Measurements from ENCODE around the gene FARP1.

FARP1 gene

GRCh38 chr13:98251708-98252107 is 108.8 kb downstream of the FARP1 start:
- Histone ChIP-seq H3K9ac (ENCODE audit: low read length) (no peak overlapping the region), H3K36me3 (ENCODE audit: control insufficient read depth, insufficient read depth, low read length, severe bottlenecking) (no peaks in the 10 kb centered on the region), H3K9me3 (ENCODE audit: control insufficient read depth, low read length) (no peaks in the 10 kb centered on the region), H3K4me1 (ENCODE audit: control insufficient read depth, insufficient read depth, low read length) (peaks cover 29% of the 10 kb centered on the region), H3K27me3 (replicated peaks; ENCODE audit: control insufficient read depth, insufficient read depth, low read length) (no peaks in the 10 kb centered on the region), H3K4me3 (ENCODE audit: low read length) (no peak overlapping the region)
- no peak for DNase-seq (ENCODE audit: low read depth)

DNA sequence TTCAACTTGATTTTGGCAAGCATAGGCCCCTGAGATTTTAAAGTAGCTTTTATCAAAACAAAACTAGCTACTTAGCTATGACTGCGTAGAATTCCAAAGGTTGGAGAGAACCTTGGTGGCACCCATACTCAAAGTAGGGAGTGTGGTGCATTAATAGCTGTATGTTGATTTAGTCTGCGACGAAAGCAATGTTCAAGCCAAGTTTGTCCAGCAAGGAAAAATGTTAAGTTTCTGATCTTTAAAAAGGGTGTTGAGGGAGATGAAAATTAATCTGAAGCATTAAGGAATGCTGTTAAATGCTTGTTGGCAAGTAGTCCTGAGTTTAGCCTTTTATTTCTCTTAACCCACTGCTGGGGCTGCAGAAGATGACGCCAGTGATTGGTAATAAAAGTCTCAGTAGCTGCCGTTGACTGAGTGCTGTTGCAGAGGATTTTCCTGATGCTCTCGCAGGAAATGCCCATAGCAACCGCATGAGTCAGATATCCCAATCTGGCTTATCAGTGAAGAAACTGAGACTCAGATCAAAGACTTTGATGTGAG is 110.1 kb downstream of the FARP1 start:
- Histone ChIP-seq H3K4me3 (ENCODE audit: low read length) (peak overlapping the region; percentile 43), H3K36me3 (ENCODE audit: control insufficient read depth, insufficient read depth, low read length, severe bottlenecking) (no peaks in the 10 kb centered on the region), H3K27me3 (replicated peaks; ENCODE audit: control insufficient read depth, insufficient read depth, low read length) (no peaks in the 10 kb centered on the region), H3K4me1 (ENCODE audit: control insufficient read depth, insufficient read depth, low read length) (peaks cover 29% of the 10 kb centered on the region), H3K9me3 (ENCODE audit: control insufficient read depth, low read length) (no peaks in the 10 kb centered on the region), H3K9ac (ENCODE audit: low read length) (peak overlapping the region; percentile 2)
- DNase-seq (ENCODE audit: low read depth), result peak; percentile 66

GRCh38 chr13:98253526-98253925 is 110.6 kb downstream of the FARP1 start:
- Histone ChIP-seq H3K27me3 (replicated peaks; ENCODE audit: control insufficient read depth, insufficient read depth, low read length) (no peaks in the 10 kb centered on the region), H3K9ac (ENCODE audit: low read length) (no peak overlapping the region), H3K4me3 (ENCODE audit: low read length) (peak overlapping the region; percentile 35), H3K4me1 (ENCODE audit: control insufficient read depth, insufficient read depth, low read length) (peaks cover 29% of the 10 kb centered on the region), H3K9me3 (ENCODE audit: control insufficient read depth, low read length) (no peaks in the 10 kb centered on the region), H3K36me3 (ENCODE audit: control insufficient read depth, insufficient read depth, low read length, severe bottlenecking) (no peaks in the 10 kb centered on the region)
- DNase-seq (ENCODE audit: low read depth), result peak; percentile 44

GRCh38 chr13:98254513-98254912 is 111.6 kb downstream of the FARP1 start:
- H3K36me3 ChIP-seq (ENCODE audit: control insufficient read depth, insufficient read depth, low read length, severe bottlenecking), result no peaks in the 10 kb centered on the region
- no peaks in the 10 kb centered on the region for H3K27me3 ChIP-seq (replicated peaks; ENCODE audit: control insufficient read depth, insufficient read depth, low read length)
- DNase-seq (ENCODE audit: low read depth), result peak; percentile 75
- H3K9ac ChIP-seq (ENCODE audit: low read length), result no peak overlapping the region
- no peak overlapping the region for H3K4me3 ChIP-seq (ENCODE audit: low read length)
- H3K9me3 ChIP-seq (ENCODE audit: control insufficient read depth, low read length), result no peaks in the 10 kb centered on the region
- peaks cover 29% of the 10 kb centered on the region for H3K4me1 ChIP-seq (ENCODE audit: control insufficient read depth, insufficient read depth, low read length)

GRCh38 chr13:98258226-98258625 is 115.3 kb downstream of the FARP1 start:
- DNase-seq (ENCODE audit: low read depth), result no peak

DNA sequence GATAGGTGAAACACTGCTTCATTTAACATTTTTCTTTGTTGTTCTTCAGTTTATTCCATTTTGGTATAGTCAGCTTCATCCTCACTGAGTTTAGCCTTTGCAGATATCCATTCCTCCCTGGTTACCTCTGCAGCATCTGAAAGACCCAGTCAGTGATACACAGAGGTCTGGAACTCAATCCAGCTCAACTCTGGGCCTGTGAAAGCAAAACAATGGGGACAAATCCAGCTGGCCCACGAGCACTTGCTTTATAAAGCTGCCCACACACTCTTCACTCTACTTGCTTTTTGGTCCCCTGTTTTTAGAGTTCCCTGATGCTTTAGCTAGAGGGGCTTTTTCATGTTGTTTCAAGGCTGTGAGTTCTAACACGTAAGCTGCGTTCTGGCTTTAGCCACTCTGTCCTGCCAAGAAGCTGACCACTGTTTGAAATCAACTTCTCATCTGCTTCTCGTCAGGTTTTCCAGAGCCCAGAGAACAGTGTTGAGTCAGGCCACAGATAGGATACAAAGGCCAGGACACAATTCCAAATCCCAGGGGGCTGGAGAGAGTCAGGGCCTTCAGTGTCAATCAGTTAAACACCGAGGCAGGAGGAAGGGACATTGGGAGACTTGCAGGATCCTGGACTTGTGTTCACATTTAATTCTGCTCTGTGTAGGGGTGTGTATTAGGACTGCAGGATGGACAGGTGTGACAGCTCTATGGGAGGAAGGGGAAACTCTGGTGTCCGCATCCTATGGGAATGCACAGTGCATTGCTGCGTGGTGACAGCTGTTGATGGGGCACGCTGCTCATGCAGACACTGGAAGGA is 117.7 kb downstream of the FARP1 start:
- Histone ChIP-seq H3K4me1 (ENCODE audit: control insufficient read depth, insufficient read depth, low read length) (peaks cover 9% of the 10 kb centered on the region), H3K9ac (ENCODE audit: low read length) (no peak overlapping the region), H3K9me3 (ENCODE audit: control insufficient read depth, low read length) (no peaks in the 10 kb centered on the region), H3K36me3 (ENCODE audit: control insufficient read depth, insufficient read depth, low read length, severe bottlenecking) (no peaks in the 10 kb centered on the region), H3K27me3 (replicated peaks; ENCODE audit: control insufficient read depth, insufficient read depth, low read length) (no peaks in the 10 kb centered on the region), H3K4me3 (ENCODE audit: low read length) (no peak overlapping the region)
- no peak for DNase-seq (ENCODE audit: low read depth)

More at GRCh38 chr13:98258226-98258625, 115.3 kb downstream of the FARP1 start:
- Histone ChIP-seq H3K36me3 (ENCODE audit: control insufficient read depth, insufficient read depth, low read length, severe bottlenecking) (no peaks in the 10 kb centered on the region), H3K9me3 (ENCODE audit: control insufficient read depth, low read length) (no peaks in the 10 kb centered on the region), H3K4me3 (ENCODE audit: low read length) (no peak overlapping the region), H3K4me1 (ENCODE audit: control insufficient read depth, insufficient read depth, low read length) (peaks cover 24% of the 10 kb centered on the region), H3K9ac (ENCODE audit: low read length) (no peak overlapping the region), H3K27me3 (replicated peaks; ENCODE audit: control insufficient read depth, insufficient read depth, low read length) (no peaks in the 10 kb centered on the region)

GRCh38 chr13:98261165-98261702 is 118.3 kb downstream of the FARP1 start:
- Histone ChIP-seq H3K27me3 (replicated peaks; ENCODE audit: control insufficient read depth, insufficient read depth, low read length) (no peaks in the 10 kb centered on the region), H3K4me3 (ENCODE audit: low read length) (no peak overlapping the region), H3K9ac (ENCODE audit: low read length) (no peak overlapping the region), H3K36me3 (ENCODE audit: control insufficient read depth, insufficient read depth, low read length, severe bottlenecking) (no peaks in the 10 kb centered on the region), H3K9me3 (ENCODE audit: control insufficient read depth, low read length) (no peaks in the 10 kb centered on the region), H3K4me1 (ENCODE audit: control insufficient read depth, insufficient read depth, low read length) (peaks cover 6% of the 10 kb centered on the region)
- DNase-seq (ENCODE audit: low read depth), result no peak

DNA sequence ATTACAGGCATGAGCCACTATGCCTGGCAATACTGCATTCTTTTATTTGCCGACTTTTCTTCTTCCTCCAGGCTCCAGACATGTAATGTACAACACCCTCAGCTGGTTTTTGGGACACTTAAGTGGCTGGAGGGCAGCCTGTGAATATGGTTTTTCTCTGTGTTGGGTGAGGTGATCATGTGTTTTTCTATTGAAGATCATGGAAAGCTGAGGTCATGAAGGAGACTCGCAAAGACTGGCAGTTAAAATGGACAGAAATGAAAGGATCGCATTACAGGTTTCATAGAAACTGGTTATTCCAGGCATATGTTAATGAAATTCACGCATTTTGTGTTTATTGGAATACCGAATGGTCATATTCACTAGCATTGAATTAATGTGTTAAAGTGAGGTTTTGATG is 119.4 kb downstream of the FARP1 start:
- no peak for DNase-seq (ENCODE audit: low read depth)
- no peaks in the 10 kb centered on the region for H3K27me3 ChIP-seq (replicated peaks; ENCODE audit: control insufficient read depth, insufficient read depth, low read length)
- no peak overlapping the region for H3K9ac ChIP-seq (ENCODE audit: low read length)

DNA sequence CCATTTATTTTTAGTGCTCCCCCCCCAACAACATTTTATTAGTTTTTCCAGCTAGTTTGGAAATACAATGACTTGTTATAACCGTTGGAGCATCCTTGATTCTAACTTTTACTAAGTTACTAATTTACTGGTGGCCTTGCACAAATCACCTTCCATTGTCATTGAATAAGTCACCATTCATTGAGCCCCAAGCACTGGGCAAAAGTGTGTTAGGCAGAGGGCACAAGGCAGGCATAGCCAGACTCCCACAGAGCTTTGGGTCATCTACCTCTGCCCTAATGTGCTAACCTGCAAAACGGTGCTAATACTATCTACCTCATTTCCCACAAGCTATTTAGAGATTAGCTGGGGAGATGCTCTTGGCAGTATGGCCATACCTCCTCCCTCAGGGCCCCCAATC is 120.9 kb downstream of the FARP1 start:
- Histone ChIP-seq H3K36me3 (ENCODE audit: control insufficient read depth, insufficient read depth, low read length, severe bottlenecking) (no peaks in the 10 kb centered on the region), H3K27me3 (replicated peaks; ENCODE audit: control insufficient read depth, insufficient read depth, low read length) (no peaks in the 10 kb centered on the region), H3K9ac (ENCODE audit: low read length) (no peak overlapping the region), H3K9me3 (ENCODE audit: control insufficient read depth, low read length) (no peaks in the 10 kb centered on the region), H3K4me3 (ENCODE audit: low read length) (no peak overlapping the region), H3K4me1 (ENCODE audit: control insufficient read depth, insufficient read depth, low read length) (peaks cover 17% of the 10 kb centered on the region)
- no peak for DNase-seq (ENCODE audit: low read depth)

More for the DNA sequence above, 119.4 kb downstream of the FARP1 start:
- no peak overlapping the region for H3K4me3 ChIP-seq (ENCODE audit: low read length)
- H3K36me3 ChIP-seq (ENCODE audit: control insufficient read depth, insufficient read depth, low read length, severe bottlenecking), result no peaks in the 10 kb centered on the region
- peaks cover 13% of the 10 kb centered on the region for H3K4me1 ChIP-seq (ENCODE audit: control insufficient read depth, insufficient read depth, low read length)
- no peaks in the 10 kb centered on the region for H3K9me3 ChIP-seq (ENCODE audit: control insufficient read depth, low read length)

- Histone ChIP-seq H3K27me3 (replicated peaks; ENCODE audit: control insufficient read depth, insufficient read depth, low read length) (no peaks in the 10 kb centered on the region), H3K4me3 (ENCODE audit: low read length) (no peak overlapping the region), H3K4me1 (ENCODE audit: control insufficient read depth, insufficient read depth, low read length) (peaks cover 17% of the 10 kb centered on the region), H3K36me3 (ENCODE audit: control insufficient read depth, insufficient read depth, low read length, severe bottlenecking) (no peaks in the 10 kb centered on the region), H3K9ac (ENCODE audit: low read length) (no peak overlapping the region), H3K9me3 (ENCODE audit: control insufficient read depth, low read length) (no peaks in the 10 kb centered on the region)
- DNase-seq (ENCODE audit: low read depth), result no peak
Measured at GRCh38 chr13:98264877-98265276, 122.0 kb downstream of the FARP1 start.

DNA sequence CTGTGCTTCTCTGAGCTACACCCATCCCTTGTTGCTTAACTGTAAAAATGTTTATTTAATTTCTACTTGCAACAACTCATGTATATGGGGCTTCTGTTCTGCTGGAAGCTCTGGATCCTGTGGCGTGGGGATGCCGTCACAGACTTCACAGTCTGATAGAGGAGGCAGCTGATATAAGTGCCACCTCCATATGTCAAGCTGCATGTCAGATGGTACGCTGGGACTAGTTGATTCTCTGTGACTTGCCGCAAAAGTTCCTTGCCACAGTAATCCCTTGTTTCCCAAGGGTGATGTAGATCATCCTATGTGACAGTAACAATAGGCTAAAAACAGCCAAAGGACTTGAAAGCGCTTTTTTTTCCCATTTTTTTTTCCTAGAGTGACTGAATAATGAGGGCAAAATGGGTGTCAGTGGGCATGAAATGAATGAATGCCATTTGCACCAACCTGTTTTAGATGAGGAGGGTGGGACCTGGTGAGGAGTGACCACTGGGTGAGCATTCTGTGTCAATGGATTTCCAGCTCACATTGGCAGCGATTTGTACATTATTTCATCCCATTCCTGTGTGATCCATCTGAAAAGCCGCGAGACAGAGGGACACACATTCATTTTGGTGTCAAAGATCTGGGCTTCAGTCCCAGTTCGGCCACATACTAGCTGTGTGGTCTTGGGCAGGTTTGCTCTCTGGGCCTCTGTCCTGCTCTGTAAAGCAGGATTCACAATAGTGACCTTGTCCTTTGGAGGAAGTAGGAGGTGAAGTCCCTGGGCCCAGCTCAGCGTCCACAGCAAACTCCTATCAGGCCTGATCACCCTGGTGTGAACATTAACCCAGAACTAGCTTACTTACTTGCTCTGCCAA is 123.0 kb downstream of the FARP1 start:
- peaks cover 14% of the 10 kb centered on the region for H3K4me1 ChIP-seq (ENCODE audit: control insufficient read depth, insufficient read depth, low read length)
- no peak overlapping the region for H3K9ac ChIP-seq (ENCODE audit: low read length)
- no peaks in the 10 kb centered on the region for H3K9me3 ChIP-seq (ENCODE audit: control insufficient read depth, low read length)
- H3K4me3 ChIP-seq (ENCODE audit: low read length), result no peak overlapping the region
- H3K27me3 ChIP-seq (replicated peaks; ENCODE audit: control insufficient read depth, insufficient read depth, low read length), result no peaks in the 10 kb centered on the region
- no peaks in the 10 kb centered on the region for H3K36me3 ChIP-seq (ENCODE audit: control insufficient read depth, insufficient read depth, low read length, severe bottlenecking)
- DNase-seq (ENCODE audit: low read depth), result no peak

Data from adipocyte (in vitro differentiated cells).